Ovary (tissue), 10 donors: ENCODE measurements around the gene KCNJ10. TPM values are rescaled to one million over a fixed set of nuclear protein-coding genes. Genes with fewer than 3 reads are reported as not detected.

Experiments used
- DNase-seq, 5 donors: peaks; one replicate each; pipeline ENCODE4 v3.0.0-alpha.2; 2019 to 2020
- H3K27ac ChIP-seq, 2 donors: fragments of 200-600 bp; one replicate each; pipeline versions ENCODE4 v1.5.1 to v1.8.0; 2019 to 2022
- H3K27me3 ChIP-seq: fragments of 200-600 bp; one replicate; pipeline ENCODE4 v1.8.0; 2022
- H3K36me3 ChIP-seq: fragments of 200-600 bp; sonication (generic); one replicate; pipeline ENCODE4 v1.5.1; 2019
- H3K4me1 ChIP-seq: one replicate; pipeline ENCODE4 v1.8.1; 2013; ENCODE audit warnings: mild to moderate bottlenecking, moderate library complexity; ENCODE audit not compliant: insufficient read depth
- H3K4me3 ChIP-seq: fragments of 200-600 bp; sonication (generic); one replicate; pipeline ENCODE4 v1.5.1; 2017
- H3K9me3 ChIP-seq, 2 donors: fragments of 200-600 bp in 1 of 2; sonication (generic) in 1 of 2; one replicate each; pipeline versions ENCODE4 v1.5.1 to v1.8.1; 2013 to 2019; ENCODE audit warnings: mild to moderate bottlenecking in 1 of 2, moderate library complexity in 1 of 2
- CTCF ChIP-seq, 3 donors: fragments of 450-650 bp in 2 of 3; fragments of 200-600 bp in 1 of 3; IDR thresholded peaks; one replicate each; pipeline versions ENCODE4 v1.5.1 to v1.8.0; 2016 to 2022; ENCODE audit warnings: antibody characterized with exemption in 3 of 3, mild to moderate bottlenecking in 1 of 3
- EP300 ChIP-seq: sonication (generic); formaldehyde crosslinking; IDR thresholded peaks from one replicate; pipeline ENCODE4 v1.6.1; 2017; ENCODE audit warnings: antibody characterized with exemption
- POLR2A ChIP-seq: fragments of 450-650 bp; IDR thresholded peaks from one replicate; pipeline ENCODE4 v1.6.1; 2017; ENCODE audit warnings: antibody characterized with exemption, mild to moderate bottlenecking, moderate library complexity
- WGBS, 3 donors: extraction: QIAGEN DNeasy Blood & Tissue Kit in 1 of 3; methylation state at CpG; one replicate each; pipeline versions ENCODE4 v1.1.5 to v1.1.7; 2013 to 2017; 5-methylcytosine and 5-hydroxymethylcytosine counted together
- intact Hi-C, 4 donors: fragments of 100-400 bp; cut with DNase I; formaldehyde crosslinking; loops; one replicate each; pipeline versions ENCODE4 v1.11.0 to v1.15.1; 2022 to 2023
- long read RNA-seq, 3 donors: library from polyadenylated mRNA in 2 of 3; unstranded in 2 of 3; transcript quantifications; one replicate each; pipeline ENCODE4 v2.0.0 and lab custom pipeline, GENCODE V29; 2021 to 2026
- polyA plus RNA-seq, 2 donors: library from polyadenylated mRNA; stranded (reverse); fragments of 200-250 nt in 1 of 2; fragments of 350-450 nt in 1 of 2; fragmentation: Illumina TruSeq in 1 of 2; extraction: RNeasy Lipid Tissue Mini Kit (QIAGEN cat#74804) in 1 of 2; gene quantifications; one replicate each; pipeline ENCODE4 v1.2.3, GENCODE V29; 2013 to 2014
- total RNA-seq, 7 donors: library from RNA; depleted of rRNA in 2 of 7; stranded (reverse); fragments of >200 nt in 2 of 7; fragmentation: NEBNext Ultra II Directional in 3 of 7; extraction: Animal tissue kit (Norgen Biotek cat#: 25700) in 3 of 7; gene quantifications; one replicate each; pipeline versions ENCODE4 v1.1.0 to v1.2.4, GENCODE V29; 2016 to 2023
- donor health status: DM: no; HTN: no; CAD: no; lungs with moderate emphysema.
- donor health status: DM: no; HTN: no; CAD: no.
- donor health status: Bipolar disorder and iron deficiency.
- donor health status: DM: yes; HTN: yes; CAD: no.
- donor health status: DM: no; HTN: no; CAD: no.
- donor health status: DM: yes; HTN: yes; CAD: no.

The KCNJ10 gene
- total RNA-seq, result under 1 TPM in 2 of 7 donors, not detected in 5; 0.15 to 0.18 TPM
- under 1 TPM; 0.02 to 0.28 TPM for polyA plus RNA-seq
- long read RNA-seq, donor 1, partial matches to known transcripts, result 0 of 3 reads
- long read RNA-seq, donor 1, other reads (novel, unspliced or antisense), result 3 of 3 reads
- long read RNA-seq, donor 2, full-length matches to known transcripts, result 1 of 1 reads
- long read RNA-seq, donor 2, partial matches to known transcripts, result 0 of 1 reads
- long read RNA-seq, donor 2, other reads (novel, unspliced or antisense), result 0 of 1 reads
- long read RNA-seq, donor 3, result 0 reads

- intact Hi-C loops, result no loop called here
- peaks cover 2% of the 10 kb centered on the region for H3K4me1 ChIP-seq
- no peaks in the 10 kb centered on the region for H3K27me3 ChIP-seq
- no peak within 1 kb of the TSS for H3K27ac ChIP-seq
- H3K4me3 ChIP-seq, result peak within 1 kb of the TSS; percentile 43
- WGBS, 3 donors, result 9 to 15% (median 11%) methylated on average over 27 to 32 of the region's 32 CpGs
- H3K36me3 ChIP-seq, result no peaks in the 10 kb centered on the region
- no peaks in the 10 kb centered on the region for H3K9me3 ChIP-seq
- no peak for DNase-seq
- TF ChIP-seq POLR2A, result no peak
- TF ChIP-seq CTCF (IDR thresholded peaks at IDR 0.05), result no peak
- TF ChIP-seq EP300, result no peak
Observed at GRCh38 chr1:160069460-160070231, at the start of gene KCNJ10. KCNJ10 (minus strand) TSS chr1:160070160; CDS start chr1:160042532, 27,628 bp downstream.

GRCh38 chr1:160118928-160119327 is 49.0 kb upstream of the KCNJ10 start:
- H3K9me3 ChIP-seq, result no peaks in the 10 kb centered on the region
- no peak overlapping the region for H3K27ac ChIP-seq
- H3K36me3 ChIP-seq, result no peaks in the 10 kb centered on the region
- H3K27me3 ChIP-seq, result no peaks in the 10 kb centered on the region
- 92 to 95% (median 93%) methylated on average over 3 of the region's 3 CpGs for WGBS, 3 donors
- no peak overlapping the region for H3K4me3 ChIP-seq
- TF ChIP-seq CTCF (IDR thresholded peaks at IDR 0.05) (no peak), EP300 (no peak)
- peaks cover 12% of the 10 kb centered on the region for H3K4me1 ChIP-seq
- intact Hi-C loops, result loop anchor here in 1 of 4 donors (10.0 kb wide), 1 partner anchor 76 kb away; the partner anchor contains the start of gene CASQ1
- DNase-seq, result no peak

GRCh38 chr1:160117709-160118183 is 47.8 kb upstream of the KCNJ10 start:
- 3 to 8% (median 6%) methylated on average over 8 of the region's 8 CpGs for WGBS, 3 donors
- Histone ChIP-seq H3K4me3 (no peak overlapping the region), H3K36me3 (no peaks in the 10 kb centered on the region), H3K27ac (no peak overlapping the region), H3K27me3 (no peaks in the 10 kb centered on the region), H3K4me1 (peaks cover 16% of the 10 kb centered on the region), H3K9me3 (no peaks in the 10 kb centered on the region)
- DNase-seq, result peak; percentile 57 to 84 (median 68)
- intact Hi-C loops, result loop anchor here in 1 of 4 donors (10.0 kb wide), 1 partner anchor 77 kb away; the partner anchor contains the start of gene CASQ1
- no peak for TF ChIP-seq POLR2A
- no peak for TF ChIP-seq CTCF (IDR thresholded peaks at IDR 0.05)
- no peak for TF ChIP-seq EP300

GRCh38 chr1:160117300-160117699 is 47.3 kb upstream of the KCNJ10 start:
- H3K9me3 ChIP-seq, result no peaks in the 10 kb centered on the region
- no peak for DNase-seq
- H3K27ac ChIP-seq, result no peak overlapping the region
- no peaks in the 10 kb centered on the region for H3K27me3 ChIP-seq
- H3K4me1 ChIP-seq, result peaks cover 19% of the 10 kb centered on the region
- 0 to 10% (median 5%) methylated on average over 1 of the region's 1 CpG for WGBS, 3 donors
- H3K4me3 ChIP-seq, result no peak overlapping the region
- no peaks in the 10 kb centered on the region for H3K36me3 ChIP-seq
- TF ChIP-seq EP300 (no peak), CTCF (IDR thresholded peaks at IDR 0.05) (no peak), POLR2A (no peak)
- intact Hi-C loops, result loop anchor here in 1 of 4 donors (10.0 kb wide), 1 partner anchor 78 kb away; the partner anchor contains the start of gene CASQ1
